Raji (cell line): ENCODE measurements around the gene DYNLT4.

Source experiments
- POLR2A ChIP-seq: IDR thresholded peaks from 2 replicates; pipeline ENCODE4 v1.6.1; 2011; ENCODE audit warnings: low read depth, low read length, control low read depth; ENCODE audit not compliant: insufficient read depth

Gene DYNLT4

DNA sequence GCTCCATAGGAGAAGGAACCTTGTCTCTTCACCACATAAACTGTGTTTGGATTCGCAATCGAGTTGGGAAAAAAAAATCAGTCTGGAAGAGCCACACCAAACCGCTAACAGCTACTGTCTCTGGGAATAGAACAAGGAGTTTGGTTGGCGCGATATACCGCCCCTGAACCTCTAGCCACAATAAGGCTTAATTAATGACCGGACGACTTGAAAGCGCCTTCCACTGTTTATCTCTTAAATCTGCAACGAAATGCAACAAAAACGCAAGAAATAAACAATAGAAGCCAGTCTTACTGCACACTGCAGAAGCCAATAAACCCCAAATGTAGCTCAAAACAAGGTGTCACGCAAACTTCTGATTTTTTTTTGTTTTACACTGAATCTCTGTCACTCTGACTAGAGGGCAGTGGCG, 12.1 kb upstream of the DYNLT4 start:
- TF ChIP-seq POLR2A, result no peak

GRCh38 chr1:44817771-44818495, 10.8 kb upstream of the DYNLT4 start:
- no peak for TF ChIP-seq POLR2A

GRCh38 chr1:44817307-44817706, 10.2 kb upstream of the DYNLT4 start:
- TF ChIP-seq POLR2A, result no peak

- no peak for TF ChIP-seq POLR2A
Measured at GRCh38 chr1:44812822-44813543, 5.8 kb upstream of the DYNLT4 start.

DNA sequence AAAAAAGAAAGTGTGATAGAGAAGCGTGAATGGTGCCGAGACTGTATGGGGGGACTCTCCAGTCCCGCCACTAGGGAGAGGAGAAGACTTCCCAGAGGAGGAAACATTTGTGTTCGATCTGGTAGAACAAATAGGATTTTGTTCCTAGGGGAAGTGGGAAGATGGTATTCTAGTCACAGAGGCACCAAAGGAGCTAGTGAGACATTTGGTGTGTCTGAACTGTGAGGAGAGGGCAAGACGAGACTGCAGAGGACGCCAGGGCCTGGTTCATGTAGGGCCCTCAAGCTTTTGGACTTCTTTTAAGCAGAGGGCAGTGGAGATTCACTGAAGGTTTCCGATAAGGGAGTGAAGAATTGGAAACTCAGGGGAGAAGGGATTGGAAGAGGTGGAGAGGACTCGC, 4.1 kb upstream of the DYNLT4 start:
- TF ChIP-seq POLR2A, result no peak

DNA sequence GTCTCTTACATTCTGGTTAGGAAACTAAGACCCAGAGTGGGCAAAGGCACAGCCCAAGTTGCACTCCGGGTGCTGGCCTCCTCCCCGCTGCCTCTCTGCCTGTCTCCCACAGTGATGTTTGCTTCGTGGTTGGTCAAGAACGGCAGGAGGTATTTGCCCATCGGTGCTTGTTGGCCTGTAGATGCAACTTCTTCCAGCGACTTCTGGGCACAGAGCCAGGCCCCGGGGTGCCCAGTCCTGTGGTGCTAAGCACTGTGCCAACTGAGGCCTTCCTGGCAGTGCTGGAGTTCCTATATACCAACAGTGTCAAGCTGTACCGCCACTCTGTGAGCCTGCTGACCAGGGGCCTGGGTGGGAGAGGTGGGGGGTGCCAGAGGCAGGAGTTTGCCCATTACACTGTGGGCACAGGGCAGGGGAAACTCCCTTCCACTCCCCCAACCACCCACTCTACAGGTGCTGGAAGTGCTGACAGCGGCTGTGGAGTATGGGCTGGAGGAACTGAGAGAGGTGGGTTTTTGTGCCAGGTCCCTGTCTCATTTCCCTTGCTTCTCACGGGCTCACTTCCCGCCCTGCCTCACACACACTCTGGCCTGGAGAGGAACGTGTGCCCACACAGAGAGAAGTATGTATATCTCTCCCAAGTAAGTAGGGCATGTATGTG, 3.1 kb upstream of the DYNLT4 start:
- TF ChIP-seq POLR2A, result no peak

- TF ChIP-seq POLR2A, result peak; percentile 68
Measured at GRCh38 chr1:44808938-44809917, 2.1 kb upstream of the DYNLT4 start.

- TF ChIP-seq POLR2A, result no peak
Measured at GRCh38 chr1:44808063-44808937, 1.1 kb upstream of the DYNLT4 start, which contains the start of gene BTBD19. Gene BTBD19, plus strand, starts transcription at chr1:44808523. Its CDS starts 298 bp downstream, at chr1:44808821.

DNA sequence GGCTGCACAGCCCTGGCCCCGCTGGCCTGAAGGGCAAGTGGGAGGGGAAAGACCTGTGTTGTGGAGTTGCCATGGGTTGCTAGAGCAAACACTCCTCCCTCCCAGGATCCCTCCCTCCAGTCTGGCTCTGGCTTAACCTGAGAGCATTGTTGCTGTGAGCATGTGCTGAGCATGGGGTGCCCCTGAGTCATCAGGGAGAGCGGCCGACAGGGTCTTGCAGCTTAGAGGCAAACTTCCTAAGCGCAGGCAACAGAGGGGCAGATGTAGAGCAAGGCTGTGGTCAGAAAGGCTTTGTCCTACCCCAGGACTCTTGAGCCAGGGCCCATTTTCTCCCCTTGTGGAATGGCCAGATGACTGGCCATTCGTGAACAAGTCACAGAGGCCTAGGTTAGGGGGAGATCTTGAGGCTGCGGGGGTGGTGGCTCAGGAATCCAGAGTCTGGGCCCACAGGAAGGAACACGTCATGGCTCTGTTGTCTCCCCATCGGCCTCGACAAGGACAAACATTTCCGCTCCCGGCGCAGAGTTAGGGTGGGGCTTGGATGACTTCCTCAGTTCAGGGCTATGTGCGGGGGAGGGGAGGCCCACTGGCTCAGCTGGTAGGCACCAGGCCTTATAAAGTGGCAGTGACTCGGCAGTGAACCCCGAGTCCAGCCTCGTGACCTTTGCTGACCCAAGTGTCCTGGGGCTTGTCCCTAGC, 362 bp upstream of the DYNLT4 start:
- no peak for TF ChIP-seq POLR2A

GRCh38 chr1:44806025-44806703, 987 bp downstream of the DYNLT4 start:
- TF ChIP-seq POLR2A, result no peak

DNA sequence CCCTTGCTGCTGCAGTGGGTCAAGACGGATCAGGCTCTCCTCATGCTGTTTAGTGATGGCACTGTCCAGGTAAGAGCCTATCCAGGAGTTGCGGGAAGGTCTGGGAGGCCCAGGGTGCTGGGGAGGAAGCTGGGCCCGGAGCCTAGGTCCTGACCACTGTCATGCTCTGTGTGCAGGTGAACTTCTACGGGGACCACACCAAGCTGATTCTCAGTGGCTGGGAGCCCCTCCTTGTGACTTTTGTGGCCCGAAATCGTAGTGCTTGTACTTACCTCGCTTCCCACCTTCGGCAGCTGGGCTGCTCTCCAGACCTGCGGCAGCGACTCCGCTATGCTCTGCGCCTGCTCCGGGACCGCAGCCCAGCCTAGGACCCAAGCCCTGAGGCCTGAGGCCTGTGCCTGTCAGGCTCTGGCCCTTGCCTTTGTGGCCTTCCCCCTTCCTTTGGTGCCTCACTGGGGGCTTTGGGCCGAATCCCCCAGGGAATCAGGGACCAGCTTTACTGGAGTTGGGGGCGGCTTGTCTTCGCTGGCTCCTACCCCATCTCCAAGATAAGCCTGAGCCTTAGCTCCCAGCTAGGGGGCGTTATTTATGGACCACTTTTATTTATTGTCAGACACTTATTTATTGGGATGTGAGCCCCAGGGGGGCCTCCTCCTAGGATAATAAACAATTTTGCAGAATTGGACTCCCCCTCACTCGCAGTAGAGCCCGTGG, 1.7 kb downstream of the DYNLT4 start:
- no peak for TF ChIP-seq POLR2A

GRCh38 chr1:44803312-44804095, 3.6 kb downstream of the DYNLT4 start:
- no peak for TF ChIP-seq POLR2A

DNA sequence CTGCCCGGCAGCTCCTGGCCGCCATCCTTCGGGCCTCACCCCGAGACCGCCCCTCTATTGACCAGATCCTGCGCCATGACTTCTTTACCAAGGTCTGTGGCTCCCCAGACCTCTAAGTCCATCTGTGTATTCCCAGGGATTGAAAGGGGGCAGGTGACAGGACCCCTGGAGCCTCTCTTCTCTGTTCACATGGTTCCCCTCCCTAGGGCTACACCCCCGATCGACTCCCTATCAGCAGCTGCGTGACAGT, 4.2 kb downstream of the DYNLT4 start:
- no peak for TF ChIP-seq POLR2A
